HL-60 (cell line): ENCODE results near the gene UBE2L5.

Source experiments
- DNase-seq, 2 experiments: peaks; one replicate each; pipeline ENCODE4 v3.0.0-alpha.2; 2010 to 2020; ENCODE audit warnings: low read depth in 1 of 2, low spot score in 1 of 2
- H3K27ac ChIP-seq: fragments of 250-450 bp; sonication (Bioruptor Pico); replicated peaks from 2 replicates; pipeline ENCODE4 v1.5.1; 2020; ENCODE audit warnings: mild to moderate bottlenecking, moderate library complexity
- H3K27me3 ChIP-seq: fragments of 250-450 bp; sonication (Bioruptor Pico); 2 replicates; pipeline ENCODE4 v1.5.1; 2021; ENCODE audit warnings: mild to moderate bottlenecking, moderate library complexity; ENCODE audit not compliant: insufficient read depth, poor library complexity, severe bottlenecking
- H3K4me3 ChIP-seq: replicated peaks from 2 replicates; pipeline ENCODE4 v1.5.1; 2011; ENCODE audit warnings: mild to moderate bottlenecking, control low read depth, low read length; ENCODE audit not compliant: insufficient read depth
- CTCF ChIP-seq: IDR thresholded peaks from one replicate; pipeline ENCODE4 v1.5.1; 2011; ENCODE audit warnings: low read length, control low read depth, inconsistent platforms; ENCODE audit not compliant: insufficient read depth
- GABPA ChIP-seq: IDR thresholded peaks from 2 replicates; pipeline ENCODE4 v1.6.1; 2012; ENCODE audit warnings: low read depth
- POLR2AphosphoS5 ChIP-seq: IDR thresholded peaks from 2 replicates; pipeline ENCODE4 v1.6.1; 2012; ENCODE audit warnings: low read depth
- REST ChIP-seq: IDR thresholded peaks from 2 replicates; pipeline ENCODE4 v1.6.1; 2012; ENCODE audit warnings: low read depth; ENCODE audit not compliant: insufficient replicate concordance
- SPI1 ChIP-seq: IDR thresholded peaks from 2 replicates; pipeline ENCODE4 v1.6.1; 2012; ENCODE audit warnings: low read depth, mild to moderate bottlenecking, borderline replicate concordance

The UBE2L5 gene

GRCh38 chr13:30413842-30414241 lies 8.5 kb upstream of the UBE2L5 start:
- Histone ChIP-seq H3K27me3 (no peaks in the 10 kb centered on the region), H3K27ac (peak overlapping the region; percentile 37), H3K4me3 (no peak overlapping the region)
- TF ChIP-seq POLR2AphosphoS5 = no peak
- no peak for TF ChIP-seq GABPA
- TF ChIP-seq SPI1 = peak; percentile 55; the same call in 1 of the 2 replicates
- TF ChIP-seq CTCF = no peak
- DNase-seq = peak in 1 of 2 experiments; percentile 73

GRCh38 chr13:30415430-30416030 lies 6.8 kb upstream of the UBE2L5 start:
- Histone ChIP-seq H3K4me3 (no peak overlapping the region), H3K27ac (0 out of 2 replicates have a peak overlapping the region, but pooled peaks have one; percentile 2), H3K27me3 (no peaks in the 10 kb centered on the region)
- DNase-seq = no peak
- TF ChIP-seq POLR2AphosphoS5 = no peak
- TF ChIP-seq GABPA = no peak
- no peak for TF ChIP-seq CTCF
- no peak for TF ChIP-seq SPI1
- no peak for TF ChIP-seq REST

- H3K27ac ChIP-seq = no peak overlapping the region
- H3K4me3 ChIP-seq = no peak overlapping the region
- no peaks in the 10 kb centered on the region for H3K27me3 ChIP-seq
- no peak for TF ChIP-seq SPI1
- TF ChIP-seq REST = no peak
- no peak for TF ChIP-seq CTCF
- DNase-seq = no peak
Measured at GRCh38 chr13:30416471-30416870, 5.8 kb upstream of the UBE2L5 start.

- no peak for DNase-seq
- TF ChIP-seq REST (no peak), SPI1 (no peak), POLR2AphosphoS5 (no peak), CTCF (no peak), GABPA (no peak)
- Histone ChIP-seq H3K27ac (no peak overlapping the region), H3K27me3 (no peaks in the 10 kb centered on the region), H3K4me3 (no peak overlapping the region)
Measured at GRCh38 chr13:30418075-30418716, 4.1 kb upstream of the UBE2L5 start.
